DND-41 (cell line): Measurements from ENCODE around the gene NDOR1.

Source experiments
- ATAC-seq: fragments of 200-7000 bp; cut with Tn5 transposase; 3 replicates; pipeline ENCODE4 v1.9.1; 2021; ENCODE audit warnings: low read depth; ENCODE audit not compliant: insufficient read depth
- DNase-seq: peaks from one replicate; pipeline ENCODE4 v3.0.0-alpha.2; 2020
- H2AFZ ChIP-seq: 2 replicates; pipeline ENCODE4 v1.6.0; 2012; ENCODE audit warnings: low read depth, low read length
- H3K27ac ChIP-seq: 2 replicates; pipeline ENCODE4 v1.5.1; 2012; ENCODE audit warnings: low read length, inconsistent platforms
- H3K27me3 ChIP-seq: fragments of 200-600 bp; sonication (generic); 2 replicates; pipeline ENCODE4 v1.6.0; 2012; ENCODE audit warnings: low read length, mild to moderate bottlenecking, inconsistent platforms; ENCODE audit not compliant: insufficient read depth, poor library complexity
- H3K36me3 ChIP-seq: 2 replicates; pipeline ENCODE4 v1.5.1; 2012; ENCODE audit warnings: low read length, inconsistent platforms; ENCODE audit not compliant: insufficient read depth
- H3K4me1 ChIP-seq: 2 replicates; pipeline ENCODE4 v1.5.1; 2012; ENCODE audit warnings: mild to moderate bottlenecking, low read length; ENCODE audit not compliant: insufficient read depth
- H3K4me2 ChIP-seq: 2 replicates; pipeline ENCODE4 v1.6.0; 2012; ENCODE audit warnings: mild to moderate bottlenecking, moderate library complexity, low read length, inconsistent platforms; ENCODE audit not compliant: insufficient read depth
- H3K4me3 ChIP-seq, 2 experiments: fragments of 200-600 bp in 1 of 2; shearing (Covaris generic) in 1 of 2; 2 replicates each; pipeline ENCODE4 v1.5.1; 2012 to 2016; ENCODE audit warnings: inconsistent platforms in 2 of 2, low read length in 2 of 2, mild to moderate bottlenecking in 2 of 2, low read depth in 1 of 2, moderate library complexity in 1 of 2
- H3K79me2 ChIP-seq: 2 replicates; pipeline ENCODE4 v1.6.0; 2012; ENCODE audit warnings: low read length, inconsistent platforms; ENCODE audit not compliant: insufficient read depth
- H3K9ac ChIP-seq: 2 replicates; pipeline ENCODE4 v1.6.0; 2012; ENCODE audit warnings: low read depth, mild to moderate bottlenecking, inconsistent platforms, low read length, moderate library complexity
- H3K9me3 ChIP-seq: 2 replicates; pipeline ENCODE4 v1.5.1; 2012; ENCODE audit warnings: low read length, moderate library complexity, mild to moderate bottlenecking, inconsistent platforms; ENCODE audit not compliant: insufficient read depth, severe bottlenecking
- H4K20me1 ChIP-seq: 2 replicates; pipeline ENCODE4 v1.6.0; 2012; ENCODE audit warnings: low read length; ENCODE audit not compliant: insufficient read depth
- CTCF ChIP-seq: IDR thresholded peaks from 2 replicates; pipeline ENCODE4 v1.5.1; 2012; ENCODE audit warnings: borderline replicate concordance, low read length, moderate library complexity, mild to moderate bottlenecking; ENCODE audit not compliant: poor library complexity, severe bottlenecking; ENCODE audit errors: extremely low read depth
- EZH2 ChIP-seq: IDR thresholded peaks from 3 replicates; pipeline ENCODE4 v1.6.1; 2012; ENCODE audit warnings: borderline replicate concordance, low read depth, mild to moderate bottlenecking, moderate library complexity, low read length, inconsistent platforms; ENCODE audit not compliant: severe bottlenecking

The NDOR1 gene

GRCh38 chr9:137175345-137175961 lies 30.0 kb upstream of the NDOR1 start:
- peaks cover 7% of the 10 kb centered on the region for H3K36me3 ChIP-seq
- no peak overlapping the region for H3K27ac ChIP-seq
- no peak for TF ChIP-seq EZH2
- TF ChIP-seq CTCF = peak; percentile 60
- no peak overlapping the region for H3K9ac ChIP-seq
- H3K27me3 ChIP-seq = no peaks in the 10 kb centered on the region
- H3K4me1 ChIP-seq = no peaks in the 10 kb centered on the region
- H3K4me3 ChIP-seq = no peak overlapping the region
- no peak overlapping the region for H3K4me2 ChIP-seq
- H2AFZ ChIP-seq = no peak overlapping the region
- DNase-seq (peak; percentile 43), ATAC-seq (peak; percentile 66)
- no peaks in the 10 kb centered on the region for H3K79me2 ChIP-seq
- H4K20me1 ChIP-seq = peaks cover 35% of the 10 kb centered on the region
- no peaks in the 10 kb centered on the region for H3K9me3 ChIP-seq

GRCh38 chr9:137176302-137177182 lies 29.0 kb upstream of the NDOR1 start:
- no peaks in the 10 kb centered on the region for H3K4me1 ChIP-seq
- H3K27me3 ChIP-seq = no peaks in the 10 kb centered on the region
- H3K36me3 ChIP-seq = peaks cover 16% of the 10 kb centered on the region
- no peak overlapping the region for H2AFZ ChIP-seq
- DNase-seq = peak; percentile 30
- H3K4me2 ChIP-seq = no peak overlapping the region
- peaks cover 35% of the 10 kb centered on the region for H4K20me1 ChIP-seq
- H3K9ac ChIP-seq = no peak overlapping the region
- no peak overlapping the region for H3K4me3 ChIP-seq
- no peaks in the 10 kb centered on the region for H3K79me2 ChIP-seq
- peak; percentile 41; the same call in 2 of the 3 replicates for ATAC-seq
- no peak overlapping the region for H3K27ac ChIP-seq
- no peaks in the 10 kb centered on the region for H3K9me3 ChIP-seq
- TF ChIP-seq CTCF = peak; percentile 61
- TF ChIP-seq EZH2 = no peak

- no peak overlapping the region for H3K4me3 ChIP-seq
- H3K4me2 ChIP-seq = no peak overlapping the region
- H2AFZ ChIP-seq = no peak overlapping the region
- peaks cover 31% of the 10 kb centered on the region for H4K20me1 ChIP-seq
- TF ChIP-seq EZH2 = no peak
- TF ChIP-seq CTCF = no peak
- no peaks in the 10 kb centered on the region for H3K4me1 ChIP-seq
- H3K79me2 ChIP-seq = no peaks in the 10 kb centered on the region
- H3K9me3 ChIP-seq = no peaks in the 10 kb centered on the region
- no peaks in the 10 kb centered on the region for H3K27me3 ChIP-seq
- no peak overlapping the region for H3K9ac ChIP-seq
- ATAC-seq (no peak), DNase-seq (no peak)
- H3K36me3 ChIP-seq = peaks cover 30% of the 10 kb centered on the region
- no peak overlapping the region for H3K27ac ChIP-seq
Observed at GRCh38 chr9:137178201-137178938, 27.1 kb upstream of the NDOR1 start.
